HG03457 (cell line): ENCODE measurements around the gene NBPF1.
"Not testable (repeated sequence)": the region's sequence is repeated elsewhere in the genome, so short reads cannot be mapped to it uniquely, and the experiment has no call there.

ENCODE experiments used
- ATAC-seq: cut with Tn5 transposase; IDR thresholded peaks from one replicate; pipeline ENCODE4 v1.9.1; 2021; ENCODE audit warnings: moderate number of reproducible peaks; ENCODE audit not compliant: unreplicated experiment

NBPF1 gene

DNA sequence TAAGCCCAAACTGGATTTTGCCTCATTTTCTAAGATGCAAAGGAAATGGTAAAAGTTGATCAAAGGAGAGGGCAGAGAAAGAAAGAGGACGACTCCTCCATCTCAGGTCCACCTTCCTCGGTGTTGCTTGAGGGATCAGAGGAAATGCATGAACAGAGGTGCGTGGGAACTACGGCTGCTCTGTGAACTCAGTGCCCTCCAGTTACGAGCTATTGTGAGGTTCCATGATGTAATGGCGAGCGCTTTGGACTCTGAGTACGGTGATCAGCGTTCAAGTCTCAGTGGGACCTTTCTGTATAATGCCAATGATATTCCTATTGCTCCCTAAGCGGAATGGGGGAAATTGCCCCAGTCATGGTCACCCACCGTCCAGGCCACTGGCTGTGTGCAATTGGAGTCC, 60.1 kb downstream of the NBPF1 start:
- not testable (repeated sequence) for ATAC-seq

DNA sequence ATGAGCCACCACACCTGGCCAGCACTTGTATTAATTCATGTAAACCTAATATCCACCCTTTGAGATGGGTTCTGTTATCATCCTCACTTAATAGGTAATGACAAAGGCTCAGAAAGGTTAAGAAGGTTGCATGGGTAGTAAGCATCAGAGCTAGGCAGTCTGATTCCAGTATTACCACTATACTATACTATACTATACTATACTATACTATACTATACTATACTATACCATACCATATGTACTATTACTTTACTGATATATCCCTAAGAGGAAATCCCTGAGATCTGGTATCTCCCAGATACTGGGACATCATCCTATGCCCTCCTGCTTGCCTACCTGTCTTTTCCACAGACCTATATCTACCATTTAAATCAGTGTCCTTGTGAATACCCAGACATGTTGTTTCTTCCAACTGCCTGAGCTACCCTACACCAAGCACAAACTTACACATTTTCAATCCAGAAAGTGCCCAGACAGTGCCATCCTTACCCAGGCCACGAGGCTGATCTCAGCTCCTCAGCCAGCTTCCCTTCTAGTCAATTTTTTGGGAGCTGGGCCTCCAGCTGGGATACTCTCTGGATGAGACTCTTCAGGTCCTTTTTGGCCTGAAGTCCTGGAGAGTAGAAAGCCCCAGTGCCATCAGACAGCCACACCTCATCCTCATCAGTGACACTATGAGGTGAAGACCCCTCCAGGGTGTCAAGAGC, 63.0 kb downstream of the NBPF1 start:
- not testable (repeated sequence) for ATAC-seq

DNA sequence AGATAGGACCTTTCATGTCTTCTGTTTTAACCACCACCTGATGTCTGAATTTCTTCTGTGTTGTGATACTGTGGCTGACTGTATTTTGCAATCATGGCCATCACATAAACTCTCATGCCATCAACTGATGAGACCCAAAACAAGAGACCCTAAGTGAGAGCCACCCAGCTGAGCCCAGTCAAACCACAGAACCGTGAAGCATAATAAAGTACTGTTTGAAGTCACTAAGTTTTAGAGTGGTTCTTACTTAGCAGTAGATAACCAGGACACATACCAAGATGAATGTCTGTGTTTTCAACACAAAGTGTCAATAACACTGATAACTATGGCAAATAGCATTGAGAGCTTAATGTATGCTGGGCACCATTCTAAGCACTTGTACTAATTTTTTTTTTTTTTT, 63.8 kb downstream of the NBPF1 start:
- not testable (repeated sequence) for ATAC-seq

DNA sequence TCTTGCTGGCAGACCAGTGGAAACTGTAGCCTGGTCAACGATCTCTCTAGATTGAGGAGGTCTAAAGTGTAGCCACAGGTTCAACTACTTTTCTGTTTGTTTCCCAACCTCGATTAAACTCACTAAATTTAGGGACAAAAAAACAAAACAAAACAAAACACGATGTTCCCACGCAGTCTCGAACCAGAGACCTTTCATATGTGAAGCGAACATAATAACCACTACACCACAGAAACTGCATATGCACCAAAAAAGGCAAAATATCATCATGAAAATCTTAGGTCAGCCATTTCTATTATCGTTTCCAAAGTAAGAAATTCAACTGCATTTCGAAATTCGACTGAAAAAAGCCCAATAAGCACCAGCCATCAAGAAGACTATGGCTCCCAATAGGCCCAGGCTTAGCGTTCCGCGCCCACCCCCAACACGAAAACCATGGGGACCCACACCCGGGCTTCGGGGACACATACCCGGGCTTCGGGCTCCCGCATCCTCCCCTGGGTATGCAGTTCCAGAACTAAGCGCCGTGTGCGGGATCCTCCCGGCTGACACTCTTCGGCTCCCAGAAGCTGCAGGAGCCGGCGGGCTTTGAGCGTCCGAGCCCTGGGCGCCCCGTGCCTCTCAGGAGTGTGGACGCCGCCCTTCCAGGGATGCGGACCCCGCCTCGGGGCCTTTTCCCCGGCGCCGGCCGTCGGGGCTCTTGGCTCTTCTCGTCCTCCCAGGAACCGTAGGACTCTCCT, 65.7 kb downstream of the NBPF1 start:
- ATAC-seq, result not testable (repeated sequence)

DNA sequence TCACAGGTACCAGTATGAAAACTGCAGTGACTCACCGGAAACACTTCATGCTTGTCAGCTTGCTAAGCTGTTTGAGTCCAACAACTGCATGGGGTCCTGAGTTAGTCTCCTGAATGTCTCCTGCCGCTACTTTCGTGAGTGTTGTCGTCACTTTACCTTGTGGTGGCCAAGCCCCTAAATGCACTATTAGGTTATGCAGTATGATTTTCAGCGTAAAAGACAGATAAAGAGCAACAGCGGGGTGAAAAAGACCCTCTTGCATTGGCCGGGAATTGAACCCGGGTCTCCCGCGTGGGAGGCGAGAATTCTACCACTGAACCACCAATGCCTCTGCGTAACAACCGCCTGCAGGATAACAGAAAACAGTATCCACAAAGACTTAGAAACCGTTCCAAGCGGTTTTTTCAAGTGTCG, 67.7 kb downstream of the NBPF1 start:
- not testable (repeated sequence) for ATAC-seq

DNA sequence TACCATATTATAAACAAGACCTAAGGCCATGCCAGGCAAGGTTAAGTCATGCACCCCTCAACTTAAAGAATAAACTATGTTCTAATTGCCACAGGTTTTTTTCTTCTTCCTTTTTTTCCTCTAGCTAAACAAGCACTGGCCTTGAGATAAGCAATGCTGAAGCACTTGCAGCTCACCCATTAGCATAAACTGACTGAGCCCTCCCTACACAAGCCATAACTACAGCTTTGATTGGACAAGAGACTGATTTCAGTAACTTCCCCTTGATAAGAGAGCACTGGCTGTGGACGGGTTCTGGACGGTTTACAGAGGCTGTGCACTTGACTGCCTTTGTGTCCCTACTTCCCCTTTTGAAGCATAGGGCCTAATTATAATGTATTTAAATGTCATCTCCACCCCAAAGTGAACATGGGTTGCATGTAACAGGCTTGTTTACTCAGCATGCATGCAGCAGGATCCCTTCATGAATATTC, 72.9 kb downstream of the NBPF1 start:
- ATAC-seq, result not testable (repeated sequence)

DNA sequence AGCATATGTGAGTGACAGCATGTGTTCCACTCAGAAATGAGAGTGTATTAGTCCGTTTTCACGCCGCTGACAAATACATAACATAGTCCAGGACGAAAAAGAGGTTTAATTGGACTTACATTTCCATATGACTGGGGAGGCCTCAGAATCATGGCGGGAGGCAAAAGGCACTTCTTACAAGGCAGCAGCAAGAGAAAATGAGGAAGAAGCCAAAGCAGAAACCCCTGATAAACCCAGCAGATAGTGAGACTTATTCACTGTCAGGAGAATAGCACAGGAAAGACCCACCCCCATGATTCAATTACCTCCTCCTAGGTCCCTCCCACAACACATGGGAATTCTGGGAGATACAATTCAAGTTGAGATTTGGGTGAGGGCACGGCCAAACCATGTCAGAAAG, 75.8 kb downstream of the NBPF1 start:
- not testable (repeated sequence) for ATAC-seq

DNA sequence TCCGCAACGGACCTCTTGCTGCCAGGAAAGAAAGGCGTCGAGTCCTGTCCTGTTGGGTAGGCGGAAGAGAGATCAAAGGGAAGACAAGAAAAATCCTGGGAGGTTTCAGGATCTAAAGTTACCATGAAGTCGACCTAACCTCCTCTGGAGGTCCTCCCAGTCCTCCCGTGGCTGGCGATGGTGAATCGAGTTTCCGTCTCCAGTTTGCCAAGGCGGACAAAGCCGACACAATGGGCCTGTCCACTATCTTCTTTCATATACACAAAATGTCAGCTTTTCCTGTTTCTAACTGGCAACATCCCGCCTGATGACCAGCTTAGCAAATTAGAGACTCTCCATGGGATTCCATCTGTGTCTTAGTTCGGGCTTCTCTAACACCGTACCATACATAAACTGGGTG, 76.6 kb downstream of the NBPF1 start:
- not testable (repeated sequence) for ATAC-seq

DNA sequence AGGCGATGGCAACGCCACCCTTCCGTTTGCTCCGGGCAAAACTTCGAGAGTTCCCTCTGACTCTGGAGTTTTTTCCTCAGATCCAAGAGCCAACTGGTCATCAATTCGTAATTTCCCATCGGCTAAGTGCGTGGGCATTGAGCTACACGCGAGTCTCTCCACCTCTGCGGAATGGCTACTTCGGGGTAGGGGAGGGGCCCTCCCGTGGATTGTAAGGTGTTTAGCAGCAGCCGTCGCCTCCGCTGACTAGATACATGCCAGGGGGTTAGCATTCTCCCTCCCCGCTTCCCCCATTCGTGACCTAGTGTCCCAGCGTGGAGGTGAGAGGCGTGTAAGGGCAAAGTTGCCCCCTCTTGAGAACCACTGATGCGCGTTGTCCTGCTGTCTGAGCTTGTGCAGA, 77.5 kb downstream of the NBPF1 start:
- not testable (repeated sequence) for ATAC-seq

DNA sequence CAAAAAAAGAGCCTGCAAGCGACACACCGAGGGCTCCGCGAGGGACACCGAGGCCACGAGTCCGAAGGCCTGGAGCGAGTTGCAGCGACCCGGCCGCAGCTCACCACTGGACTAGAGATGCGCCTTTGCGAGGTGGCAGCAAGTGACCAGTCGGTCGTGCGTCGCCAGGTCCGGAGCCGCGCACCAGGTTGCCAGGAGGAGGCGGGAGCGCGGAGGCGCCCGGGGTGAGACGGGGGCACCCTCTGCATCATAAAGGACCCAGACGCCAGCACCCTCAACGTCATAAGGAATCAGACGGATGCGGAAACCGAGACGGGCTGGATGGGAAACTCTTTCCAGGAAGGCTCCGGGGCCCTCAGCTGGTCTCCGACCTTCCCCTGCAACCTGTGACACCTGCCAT, 77.9 kb downstream of the NBPF1 start:
- ATAC-seq, result not testable (repeated sequence)

DNA sequence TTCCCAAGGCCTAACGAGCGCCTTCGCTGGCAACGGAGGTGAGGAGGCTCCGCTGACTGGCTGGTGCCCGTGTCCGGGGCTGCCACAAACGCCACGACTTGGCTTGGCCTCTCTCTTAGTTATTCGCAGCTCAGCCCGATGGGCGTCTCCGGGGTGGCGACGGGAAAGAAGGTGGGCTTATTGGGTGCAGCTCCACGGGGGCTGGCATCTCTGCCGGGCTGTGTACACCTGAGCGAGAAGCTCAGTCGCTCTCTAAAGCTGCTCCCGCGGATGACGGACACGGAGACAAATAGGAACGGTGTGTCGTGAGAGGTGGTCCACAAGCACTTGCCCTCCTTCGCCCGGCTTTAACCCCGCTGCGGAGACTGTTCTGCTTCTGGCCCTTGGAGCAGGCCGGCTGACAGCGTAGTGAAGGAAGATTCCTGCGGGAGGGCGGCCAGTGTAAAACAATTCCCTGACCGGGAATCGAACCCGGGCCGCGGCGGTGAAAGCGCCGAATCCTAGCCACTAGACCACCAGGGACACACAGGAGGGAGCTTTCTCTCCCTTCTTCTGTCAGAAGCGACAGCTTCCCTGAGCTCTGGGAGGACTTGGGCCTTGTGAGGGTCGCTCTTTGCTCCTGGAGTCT, 78.4 kb downstream of the NBPF1 start:
- ATAC-seq, result not testable (repeated sequence)

DNA sequence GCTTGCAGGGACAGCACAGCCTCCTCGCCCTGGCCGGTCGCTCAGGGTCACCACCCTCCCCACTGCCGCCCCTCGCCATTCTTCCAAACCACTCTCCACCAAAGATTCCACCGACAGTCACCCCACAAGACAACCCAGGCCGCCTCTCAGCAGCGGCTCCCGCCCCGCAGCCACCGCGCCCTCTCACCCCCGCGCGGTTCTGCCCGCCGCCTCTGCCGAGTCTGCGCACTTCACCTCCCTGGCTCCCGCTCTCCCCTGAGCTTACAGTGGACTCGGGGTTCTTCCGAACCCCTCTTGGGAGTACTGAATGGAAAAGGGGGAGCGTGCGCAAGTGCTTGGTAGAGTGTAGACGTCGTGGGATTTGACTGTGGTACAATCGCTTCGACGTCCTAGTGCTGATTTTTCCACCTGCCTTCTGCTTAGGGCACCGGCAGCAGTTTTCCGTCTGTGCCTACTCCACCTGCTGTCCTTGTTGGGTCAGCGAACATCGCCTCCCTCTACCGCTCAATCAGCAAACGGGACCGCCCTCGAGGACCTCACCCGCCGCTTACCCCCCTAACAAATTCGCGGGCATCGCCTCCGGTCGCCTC, 79.0 kb downstream of the NBPF1 start:
- ATAC-seq, result not testable (repeated sequence)

DNA sequence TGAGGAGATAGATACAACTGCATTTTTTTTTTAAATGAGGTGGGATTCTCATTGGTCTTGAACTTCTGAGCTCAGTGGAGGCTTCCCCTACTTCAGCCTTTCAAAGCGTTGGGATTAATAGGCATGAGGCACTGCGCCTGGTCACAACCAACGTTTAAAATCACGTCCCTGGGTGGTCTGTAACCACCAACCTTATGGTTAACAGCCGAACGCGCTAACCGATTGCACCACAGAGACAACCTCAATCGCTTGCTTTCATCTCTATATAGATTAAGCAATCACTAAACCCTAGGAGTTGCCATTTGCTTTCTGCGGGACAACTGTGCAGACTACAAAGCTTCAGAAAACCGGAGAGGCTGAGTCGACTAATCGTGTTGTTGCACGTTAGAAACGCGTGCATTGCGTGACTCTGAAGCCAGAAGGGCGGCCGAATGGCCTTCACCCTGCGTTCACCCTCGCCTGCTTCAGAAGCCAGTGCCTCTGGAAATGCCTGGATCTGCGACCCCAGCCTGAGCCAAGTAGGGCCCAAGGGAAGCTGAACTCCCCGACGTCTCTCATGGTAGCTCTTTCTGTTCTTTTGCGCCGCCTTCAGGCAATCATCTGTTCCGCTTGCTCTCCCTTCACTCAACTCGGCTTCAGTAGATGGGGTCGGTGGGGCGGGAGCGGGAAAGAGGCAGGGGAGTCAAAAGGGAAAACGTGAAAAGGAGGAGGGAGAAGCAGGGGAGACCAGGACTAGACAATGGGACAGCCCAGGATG, 81.0 kb downstream of the NBPF1 start:
- not testable (repeated sequence) for ATAC-seq

DNA sequence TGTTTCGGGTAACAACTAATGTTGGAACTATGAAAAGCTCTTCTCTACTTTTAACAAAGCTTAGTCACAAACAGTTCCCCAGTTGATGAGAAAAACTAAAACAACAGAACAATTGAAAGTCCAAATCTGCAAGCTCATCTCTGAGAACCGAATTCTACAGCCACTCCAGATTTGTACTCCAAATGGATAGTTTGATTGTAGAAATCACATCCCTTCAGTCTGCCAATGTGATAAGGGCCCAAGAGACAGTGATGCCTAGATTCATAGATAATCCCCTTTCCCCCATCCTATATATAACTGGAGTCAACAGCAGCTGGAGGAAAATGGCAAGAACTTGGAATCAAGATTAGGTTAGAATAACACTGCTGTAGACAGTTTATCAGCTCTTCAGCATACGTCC, 85.0 kb downstream of the NBPF1 start:
- not testable (repeated sequence) for ATAC-seq

DNA sequence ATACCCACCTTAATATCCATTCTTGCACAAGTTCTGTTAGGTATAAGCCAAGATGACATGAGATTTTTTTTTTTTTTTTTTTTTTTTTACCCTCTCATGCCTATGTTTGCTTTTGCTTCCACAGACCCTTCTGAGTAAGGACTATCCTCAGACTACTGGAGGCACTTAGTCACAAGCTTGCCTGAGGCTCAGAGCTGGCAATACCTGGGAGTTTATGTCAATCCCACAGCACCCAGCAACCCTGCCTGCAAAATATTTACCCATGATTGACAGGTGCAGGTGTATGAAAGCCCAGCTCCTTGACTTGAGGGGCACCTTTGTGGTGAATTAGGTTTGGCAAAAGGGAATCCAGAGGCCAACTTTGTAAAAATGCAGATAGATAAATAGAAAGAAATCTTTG, 87.6 kb downstream of the NBPF1 start:
- ATAC-seq, result not testable (repeated sequence)

DNA sequence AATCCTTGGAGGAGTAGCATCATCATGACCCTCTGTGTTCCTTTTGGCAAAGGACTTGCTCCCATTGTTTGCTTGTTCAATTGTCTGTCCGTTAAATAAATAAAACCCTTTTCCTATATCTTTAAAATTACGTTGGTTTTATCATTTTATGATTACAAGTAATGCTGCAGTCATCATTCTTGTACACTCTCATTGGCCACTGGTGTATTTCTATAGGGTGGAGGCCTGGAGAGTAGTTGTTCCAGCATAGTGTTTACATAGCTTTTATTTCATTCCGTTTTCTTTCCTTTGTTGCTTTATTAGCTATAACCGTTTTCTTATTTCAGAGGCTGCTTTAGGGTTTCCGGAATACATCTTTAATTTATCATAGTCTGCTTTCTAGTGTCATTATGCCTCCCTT, 91.7 kb downstream of the NBPF1 start:
- ATAC-seq, result not testable (repeated sequence)

DNA sequence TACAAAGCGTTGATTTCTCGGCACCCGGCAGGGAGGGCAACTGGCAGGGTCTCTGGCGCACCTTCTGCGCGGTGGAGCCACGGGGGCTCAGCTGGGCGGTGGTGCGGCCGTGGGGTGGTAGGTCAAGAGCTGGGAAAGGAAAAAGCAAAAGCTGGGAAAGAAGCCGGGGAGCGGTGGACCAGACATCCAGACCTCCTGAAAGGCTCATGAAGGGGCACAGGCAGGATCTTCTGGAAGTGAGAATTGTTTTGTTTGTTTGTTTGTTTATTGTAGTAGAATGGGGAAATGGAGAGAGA, 92.1 kb downstream of the NBPF1 start:
- no peak for ATAC-seq

DNA sequence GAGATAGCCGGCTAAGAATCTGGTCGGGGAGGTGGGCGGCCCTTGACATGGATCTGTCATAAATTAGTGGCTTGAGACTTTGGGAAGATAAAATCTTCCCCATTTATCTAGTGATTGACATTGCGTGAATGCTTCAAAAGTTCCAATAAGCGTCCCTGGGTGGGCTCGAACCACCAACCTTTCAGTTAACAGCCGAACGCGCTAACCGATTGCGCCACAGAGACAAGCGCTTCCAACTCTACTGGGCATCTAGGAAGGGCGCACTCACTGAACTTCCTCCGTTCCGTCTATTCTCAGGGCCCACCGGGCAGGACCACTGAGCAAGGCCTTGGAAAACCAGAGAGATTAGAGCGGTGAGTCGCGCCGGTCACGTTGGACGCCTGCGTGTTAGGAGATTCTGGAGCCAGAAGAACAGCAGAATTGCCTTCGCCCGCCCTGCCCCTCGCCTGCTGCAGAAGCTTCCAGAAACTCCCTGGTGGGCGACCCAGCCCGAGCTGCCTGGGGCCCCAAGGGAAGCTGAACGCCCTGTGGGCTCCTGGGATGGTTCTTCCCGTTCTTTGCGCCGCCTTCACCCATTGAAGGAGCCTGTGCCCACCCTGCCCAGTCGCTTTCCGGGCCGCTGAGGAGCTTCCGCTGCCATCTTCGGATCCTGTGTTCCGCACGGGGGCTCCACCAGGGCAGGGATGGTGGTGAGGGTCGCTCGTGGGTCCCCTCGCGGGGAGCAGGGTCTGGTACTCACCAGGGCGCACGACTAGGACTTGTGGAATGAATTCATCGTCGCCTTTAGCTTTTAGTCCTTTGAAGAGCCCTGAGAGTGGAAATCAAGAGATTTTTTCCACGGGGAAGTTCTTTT, 92.7 kb downstream of the NBPF1 start:
- not testable (repeated sequence) for ATAC-seq

DNA sequence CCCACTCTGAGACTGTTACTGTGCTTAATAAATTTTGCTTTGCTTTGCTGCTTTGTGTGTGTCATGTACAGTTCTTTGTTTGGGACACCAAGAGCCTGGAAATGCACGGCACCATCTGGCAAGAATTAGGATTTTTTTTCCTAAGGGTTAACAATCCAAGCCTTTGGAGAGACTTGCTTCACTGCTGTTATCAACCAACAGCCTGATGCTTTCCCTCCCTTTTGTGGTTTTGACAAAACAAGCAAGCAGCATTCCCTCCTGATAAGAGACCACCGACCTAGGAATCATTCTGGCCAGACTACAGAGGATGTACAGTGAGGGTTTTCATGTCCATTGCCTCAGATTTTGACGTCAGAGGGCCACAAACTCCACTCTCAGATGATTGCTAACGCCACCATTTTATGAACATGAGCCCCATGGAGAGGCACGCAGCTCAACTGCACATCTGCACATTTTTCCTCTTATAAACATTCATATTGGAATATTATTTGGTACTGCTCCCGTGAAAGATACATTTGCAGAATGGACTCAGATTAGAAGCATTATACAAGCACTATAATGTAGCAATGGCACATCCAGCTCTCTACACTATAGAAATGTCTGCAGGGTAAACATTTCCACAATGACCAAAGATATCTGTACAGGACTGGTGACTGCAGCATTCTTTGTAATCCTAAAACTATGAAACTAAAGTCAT, 94.0 kb downstream of the NBPF1 start:
- ATAC-seq, result not testable (repeated sequence)
